Left lung (tissue), 10 donors: ENCODE measurements around the gene MYLK. TPM values are rescaled to one million over a fixed set of nuclear protein-coding genes. Genes with fewer than 3 reads are reported as not detected.

Experiments used
- ATAC-seq: fragments of 200-7000 bp; cut with Tn5 transposase; one replicate; pipeline ENCODE4 v1.9.1; 2020; ENCODE audit warnings: moderate library complexity
- DNase-seq, 4 donors: peaks; one replicate each; pipeline ENCODE4 v3.0.0-alpha.2; 2013 to 2020
- H3K27ac ChIP-seq, 2 donors: fragments of 200-600 bp; sonication (generic) in 1 of 2; one replicate each; pipeline versions ENCODE4 v1.5.0 to v1.8.0; 2020 to 2021
- H3K27me3 ChIP-seq, 2 donors: fragments of 200-600 bp; sonication (generic) in 1 of 2; one replicate each; pipeline versions ENCODE4 v1.5.0 to v1.8.0; 2020 to 2021
- H3K36me3 ChIP-seq, 2 donors: fragments of 200-600 bp; sonication (generic) in 1 of 2; one replicate each; pipeline versions ENCODE4 v1.5.0 to v1.8.0; 2020 to 2021
- H3K4me1 ChIP-seq, 2 donors: fragments of 200-600 bp; one replicate each; pipeline ENCODE4 v1.8.0; 2021
- H3K4me3 ChIP-seq, 2 donors: fragments of 200-600 bp; sonication (generic) in 1 of 2; one replicate each; pipeline versions ENCODE4 v1.5.0 to v1.8.0; 2020 to 2021; ENCODE audit warnings: mild to moderate bottlenecking in 1 of 2
- H3K9me3 ChIP-seq, 2 donors: fragments of 200-600 bp; sonication (generic) in 1 of 2; one replicate each; pipeline versions ENCODE4 v1.5.0 to v1.8.0; 2020 to 2021
- intact Hi-C, 2 donors: fragments of 100-400 bp; cut with DNase I; formaldehyde crosslinking; loops; one replicate each; pipeline versions ENCODE4 v1.11.2 to v1.14.2; 2022
- polyA plus RNA-seq, 6 donors: library from polyadenylated mRNA; unstranded; fragments of 120-200 nt; gene quantifications; one replicate each; pipeline ENCODE4 v1.2.1, GENCODE V29; 2013; ENCODE audit not compliant: insufficient read length in 6 of 6
- total RNA-seq, 2 donors: library from RNA; stranded (reverse); fragmentation: NEBNext Ultra II Directional; extraction: Animal tissue kit (Norgen Biotek cat#: 25700); gene quantifications; one replicate each; pipeline ENCODE4 v1.2.1, GENCODE V29; 2021
- TF ChIP-seq, protein P1 (sequence below), 2 donors: fragments of 200-600 bp; sonication (generic) in 1 of 2; IDR thresholded peaks; one replicate each; pipeline versions ENCODE4 v1.5.0 to v1.8.0; 2021; ENCODE audit warnings: antibody characterized with exemption in 2 of 2
- donor health status: DM: no; HTN: yes; CAD: no.
- donor health status: DM: no; HTN: no; CAD: no.

The MYLK gene
- total and polyA plus RNA-seq, 8 donors = 155 to 468 (median 410) TPM

DNA sequence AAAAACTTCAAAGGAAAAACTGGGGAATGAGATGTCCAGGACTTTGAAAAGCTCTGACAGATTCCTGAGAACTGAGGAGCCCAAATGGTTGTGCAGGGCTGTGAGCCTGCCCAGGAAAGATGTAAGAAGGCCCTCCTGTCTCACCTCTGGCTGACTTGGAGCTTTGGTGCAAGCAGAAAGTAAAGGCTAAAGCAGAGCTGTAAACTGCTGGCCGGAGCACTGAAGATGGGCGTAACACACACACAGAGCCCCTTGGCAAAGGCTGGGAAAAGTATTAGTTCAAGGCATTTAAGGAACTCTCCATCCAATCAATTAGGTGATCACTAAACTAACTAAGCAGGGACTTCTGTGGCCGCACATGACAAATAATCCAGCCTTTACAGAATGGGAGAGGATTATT is 155.1 kb downstream of the MYLK start:
- no peaks in the 10 kb centered on the region for H3K36me3 ChIP-seq
- no peak for DNase-seq
- no peaks in the 10 kb centered on the region for H3K4me1 ChIP-seq
- no peaks in the 10 kb centered on the region for H3K27me3 ChIP-seq
- no peak for ATAC-seq
- H3K27ac ChIP-seq = no peak overlapping the region
- H3K9me3 ChIP-seq = no peaks in the 10 kb centered on the region
- H3K4me3 ChIP-seq = no peak overlapping the region
- intact Hi-C loops = no loop called here
- TF ChIP-seq, protein P1, sequence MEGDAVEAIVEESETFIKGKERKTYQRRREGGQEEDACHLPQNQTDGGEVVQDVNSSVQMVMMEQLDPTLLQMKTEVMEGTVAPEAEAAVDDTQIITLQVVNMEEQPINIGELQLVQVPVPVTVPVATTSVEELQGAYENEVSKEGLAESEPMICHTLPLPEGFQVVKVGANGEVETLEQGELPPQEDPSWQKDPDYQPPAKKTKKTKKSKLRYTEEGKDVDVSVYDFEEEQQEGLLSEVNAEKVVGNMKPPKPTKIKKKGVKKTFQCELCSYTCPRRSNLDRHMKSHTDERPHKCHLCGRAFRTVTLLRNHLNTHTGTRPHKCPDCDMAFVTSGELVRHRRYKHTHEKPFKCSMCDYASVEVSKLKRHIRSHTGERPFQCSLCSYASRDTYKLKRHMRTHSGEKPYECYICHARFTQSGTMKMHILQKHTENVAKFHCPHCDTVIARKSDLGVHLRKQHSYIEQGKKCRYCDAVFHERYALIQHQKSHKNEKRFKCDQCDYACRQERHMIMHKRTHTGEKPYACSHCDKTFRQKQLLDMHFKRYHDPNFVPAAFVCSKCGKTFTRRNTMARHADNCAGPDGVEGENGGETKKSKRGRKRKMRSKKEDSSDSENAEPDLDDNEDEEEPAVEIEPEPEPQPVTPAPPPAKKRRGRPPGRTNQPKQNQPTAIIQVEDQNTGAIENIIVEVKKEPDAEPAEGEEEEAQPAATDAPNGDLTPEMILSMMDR (IDR thresholded peaks at IDR 0.05) = no peak

DNA sequence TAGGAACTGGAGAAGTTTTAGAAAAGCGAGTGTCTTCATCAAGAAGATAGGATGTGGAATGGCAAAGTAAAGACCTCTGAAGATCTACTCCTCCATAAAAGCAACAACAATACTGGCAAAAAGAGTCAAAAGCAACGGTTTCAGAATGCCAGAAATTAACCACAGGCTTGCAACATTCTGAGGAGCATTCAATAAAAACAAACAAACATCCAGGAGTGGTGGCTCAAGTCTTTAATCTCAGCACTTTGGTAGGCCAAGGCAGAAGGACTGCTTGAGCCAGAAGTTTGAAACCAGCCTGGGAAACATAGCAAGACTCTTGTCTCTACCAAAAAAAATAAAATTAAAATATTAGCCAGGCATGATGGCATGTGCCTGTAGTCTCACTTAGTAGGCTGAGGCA is 156.1 kb downstream of the MYLK start:
- H3K36me3 ChIP-seq = no peaks in the 10 kb centered on the region
- no peak overlapping the region for H3K4me3 ChIP-seq
- TF ChIP-seq, protein P1 (IDR thresholded peaks at IDR 0.05) = no peak
- no peak for ATAC-seq
- H3K27me3 ChIP-seq = no peaks in the 10 kb centered on the region
- intact Hi-C loops = no loop called here
- H3K4me1 ChIP-seq = peaks cover 0 to 4% of the 10 kb centered on the region in 2 donors
- no peak for DNase-seq
- H3K27ac ChIP-seq = no peak overlapping the region
- no peaks in the 10 kb centered on the region for H3K9me3 ChIP-seq

DNA sequence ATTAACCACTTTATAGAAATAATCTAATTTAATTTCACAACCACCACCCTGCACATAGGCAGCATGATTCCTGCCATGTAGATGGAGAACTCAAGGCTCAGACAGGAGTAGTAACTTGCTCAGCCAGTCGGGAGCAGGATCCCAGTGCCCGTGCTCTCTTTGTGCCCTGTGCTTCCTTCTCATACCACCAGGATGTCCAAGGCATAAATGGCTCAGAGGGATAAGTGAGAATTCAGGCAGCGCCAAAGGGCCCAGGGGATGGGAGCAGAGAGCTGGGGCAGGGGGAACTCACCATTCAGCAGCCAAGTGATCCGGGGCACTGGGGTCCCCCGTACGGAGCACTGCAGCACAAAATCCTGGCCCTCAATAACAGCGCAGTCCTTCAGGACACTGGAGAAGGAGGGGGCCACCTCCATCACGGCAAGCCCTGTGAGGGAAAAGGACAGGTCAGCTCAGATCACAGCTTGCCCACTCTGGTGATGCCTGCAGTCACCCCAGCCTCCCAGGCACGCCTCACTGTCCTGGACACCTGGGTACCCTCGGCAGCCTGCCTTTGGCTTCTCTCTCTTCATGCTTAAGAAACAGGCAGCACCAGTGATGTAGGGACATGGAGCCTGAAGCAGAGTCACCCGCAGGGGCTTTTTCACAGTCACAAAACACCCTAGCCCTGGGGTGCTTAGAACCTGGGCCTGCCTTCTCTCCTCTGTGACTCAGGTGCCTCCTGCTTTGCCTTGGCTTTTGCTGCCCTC is 158.3 kb downstream of the MYLK start:
- no peak for DNase-seq
- peaks cover 0 to 4% of the 10 kb centered on the region in 2 donors for H3K4me1 ChIP-seq
- intact Hi-C loops = no loop called here
- no peaks in the 10 kb centered on the region for H3K27me3 ChIP-seq
- no peaks in the 10 kb centered on the region for H3K36me3 ChIP-seq
- no peak overlapping the region for H3K4me3 ChIP-seq
- TF ChIP-seq, protein P1 (IDR thresholded peaks at IDR 0.05) = no peak
- H3K9me3 ChIP-seq = no peaks in the 10 kb centered on the region
- no peak overlapping the region for H3K27ac ChIP-seq
- ATAC-seq = no peak

DNA sequence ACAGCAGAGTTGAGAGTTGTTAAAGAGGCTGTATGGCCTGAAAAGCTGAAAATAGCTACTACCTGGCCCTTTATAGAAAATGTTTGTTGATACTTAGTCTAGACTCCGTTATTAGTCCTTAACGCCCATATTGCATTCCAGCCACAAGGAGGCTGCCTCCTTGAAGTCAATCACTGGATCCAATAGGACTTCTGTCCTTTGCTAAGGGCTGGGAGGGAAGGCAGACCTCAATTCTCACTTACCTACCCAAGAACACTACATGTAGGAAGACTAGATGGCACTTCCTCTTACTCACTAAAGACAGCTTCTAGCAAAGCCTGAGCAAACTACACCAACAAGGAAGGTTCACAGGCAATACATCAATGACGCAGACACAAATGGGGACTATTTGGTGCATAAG is 159.8 kb downstream of the MYLK start:
- Histone ChIP-seq H3K27ac (no peak overlapping the region), H3K27me3 (no peaks in the 10 kb centered on the region), H3K4me1 (peaks cover 0 to 4% of the 10 kb centered on the region in 2 donors), H3K4me3 (no peak overlapping the region), H3K36me3 (no peaks in the 10 kb centered on the region), H3K9me3 (no peaks in the 10 kb centered on the region)
- intact Hi-C loops = loop anchor here in 1 of 2 donors (5.0 kb wide), 1 partner anchor 72 kb away; no protein-coding TSS in a partner anchor
- TF ChIP-seq, protein P1 (IDR thresholded peaks at IDR 0.05) = peak in 1 of 2 donors; percentile 21
- ATAC-seq = peak; percentile 10
- DNase-seq = no peak

DNA sequence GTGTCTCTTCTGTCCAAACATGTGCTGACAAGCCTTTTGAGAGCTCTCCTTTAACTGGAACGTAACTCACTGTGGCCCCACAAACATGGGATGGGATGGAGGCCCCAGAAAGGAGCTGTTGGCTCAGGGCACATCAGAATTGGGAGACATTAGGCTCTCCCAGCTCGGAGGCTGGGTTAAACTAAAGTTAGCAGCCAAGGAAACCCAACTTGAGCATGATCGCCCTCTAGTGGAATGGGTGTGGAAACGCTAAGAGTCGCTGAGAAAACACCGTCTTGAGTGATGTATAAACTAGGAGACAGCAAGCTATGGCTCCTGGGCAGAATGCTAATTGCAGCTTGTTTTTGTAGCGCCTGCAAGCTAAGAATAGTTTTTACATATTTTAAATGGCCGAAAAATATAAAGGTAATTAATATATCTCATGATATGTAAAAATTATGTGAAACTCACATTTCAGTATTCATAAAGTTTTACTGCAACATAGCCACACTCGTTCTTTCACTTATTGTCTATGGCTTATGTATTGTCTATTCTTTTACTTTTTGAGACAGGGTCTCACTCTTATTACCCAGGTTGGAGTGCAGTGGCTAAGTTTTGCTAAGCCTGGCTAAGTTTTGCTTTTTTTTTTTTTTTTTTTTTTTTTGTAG is 160.5 kb downstream of the MYLK start:
- peak; percentile 78 for ATAC-seq
- H3K27ac ChIP-seq = peak overlapping the region in 1 of 2 donors; percentile 25
- H3K27me3 ChIP-seq = no peaks in the 10 kb centered on the region
- intact Hi-C loops = loop anchor here in 1 of 2 donors (5.0 kb wide), 1 partner anchor 71 kb away; no protein-coding TSS in a partner anchor
- no peaks in the 10 kb centered on the region for H3K9me3 ChIP-seq
- TF ChIP-seq, protein P1 (IDR thresholded peaks at IDR 0.05) = peak; percentile 64 to 77
- H3K4me1 ChIP-seq = peaks cover 0 to 4% of the 10 kb centered on the region in 2 donors
- H3K4me3 ChIP-seq = no peak overlapping the region
- DNase-seq = peak in 3 of 4 donors; percentile 40 to 91 (median 86)
- H3K36me3 ChIP-seq = no peaks in the 10 kb centered on the region
